Mesendoderm (in vitro differentiated cells): ENCODE measurements around the gene PCSK6.
"Not testable (repeated sequence)": the region's sequence is repeated elsewhere in the genome, so short reads cannot be mapped to it uniquely, and the experiment has no call there.

Experiments used
- DNase-seq: peaks from one replicate; pipeline ENCODE4 v3.0.0; 2013
- H2AK5ac ChIP-seq: 2 replicates; pipeline ENCODE4 v1.6.1; 2013; ENCODE audit warnings: low read length, inconsistent platforms
- H2BK120ac ChIP-seq: 2 replicates; pipeline ENCODE4 v1.6.1; 2013; ENCODE audit warnings: low read depth, mild to moderate bottlenecking, low read length, moderate library complexity, mixed read lengths
- H2BK15ac ChIP-seq: replicated peaks from 2 replicates; pipeline ENCODE4 v1.6.1; 2013; ENCODE audit warnings: low read depth, mild to moderate bottlenecking, moderate library complexity
- H2BK5ac ChIP-seq: 2 replicates; pipeline ENCODE4 v1.6.1; 2013; ENCODE audit warnings: low read length, inconsistent platforms
- H3K18ac ChIP-seq: 2 replicates; pipeline ENCODE4 v1.6.1; 2013; ENCODE audit warnings: mild to moderate bottlenecking, low read length, mixed read lengths
- H3K23ac ChIP-seq: one replicate; pipeline ENCODE4 v1.6.1; 2013; ENCODE audit warnings: low read length
- H3K27ac ChIP-seq: 2 replicates; pipeline ENCODE4 v1.5.1; 2013; ENCODE audit warnings: low read depth, mild to moderate bottlenecking, inconsistent platforms, low read length, moderate library complexity
- H3K27me3 ChIP-seq: 2 replicates; pipeline ENCODE4 v1.6.1; 2013; ENCODE audit warnings: low read length, control low read depth, mild to moderate bottlenecking, inconsistent platforms; ENCODE audit not compliant: insufficient read depth, poor library complexity
- H3K36me3 ChIP-seq: 2 replicates; pipeline ENCODE4 v1.6.1; 2013; ENCODE audit warnings: low read length, inconsistent platforms; ENCODE audit not compliant: control insufficient read depth, insufficient read depth
- H3K4ac ChIP-seq: one replicate; pipeline ENCODE4 v1.6.1; 2013; ENCODE audit warnings: low read depth, mild to moderate bottlenecking, low read length, moderate library complexity
- H3K4me1 ChIP-seq: 2 replicates; pipeline ENCODE4 v1.6.1; 2013; ENCODE audit warnings: low read depth, low read length, inconsistent platforms; ENCODE audit not compliant: control insufficient read depth
- H3K4me2 ChIP-seq: 2 replicates; pipeline ENCODE4 v1.6.1; 2013; ENCODE audit warnings: low read length
- H3K4me3 ChIP-seq: 2 replicates; pipeline ENCODE4 v1.5.1; 2013; ENCODE audit warnings: mild to moderate bottlenecking, low read length
- H3K56ac ChIP-seq: one replicate; pipeline ENCODE4 v1.6.1; 2013; ENCODE audit warnings: low read length
- H3K79me1 ChIP-seq: 2 replicates; pipeline ENCODE4 v1.6.1; 2013; ENCODE audit warnings: low read length, inconsistent platforms
- H3K79me2 ChIP-seq: 2 replicates; pipeline ENCODE4 v1.6.1; 2013; ENCODE audit warnings: mild to moderate bottlenecking, low read length; ENCODE audit not compliant: control insufficient read depth, insufficient read depth
- H3K9ac ChIP-seq: 2 replicates; pipeline ENCODE4 v1.6.1; 2013; ENCODE audit warnings: low read length, inconsistent platforms
- H4K5ac ChIP-seq: one replicate; pipeline ENCODE4 v1.6.1; 2013; ENCODE audit warnings: low read length
- H4K8ac ChIP-seq: one replicate; pipeline ENCODE4 v1.6.1; 2013; ENCODE audit warnings: low read depth, mild to moderate bottlenecking, control low read depth, low read length, moderate library complexity
- WGBS: extraction: QIAGEN DNeasy Blood & Tissue Kit; methylation state at CpG from one replicate; pipeline ENCODE4 v1.1.7; 2013; ENCODE audit warnings: low lambda C conversion rate, missing lambda C conversion rate; ENCODE audit not compliant: insufficient coverage; ENCODE audit errors: extremely low coverage; 5-methylcytosine and 5-hydroxymethylcytosine counted together

Gene PCSK6

GRCh38 chr15:101406526-101407195, 82.8 kb downstream of the PCSK6 start:
- H2BK15ac ChIP-seq = no peak overlapping the region
- no peak overlapping the region for H3K56ac ChIP-seq
- no peak overlapping the region for H3K23ac ChIP-seq
- no peaks in the 10 kb centered on the region for H3K79me1 ChIP-seq
- H3K79me2 ChIP-seq = no peaks in the 10 kb centered on the region
- H3K4me1 ChIP-seq = no peaks in the 10 kb centered on the region
- no peak overlapping the region for H4K8ac ChIP-seq
- WGBS = no CpG with 5 or more reads among the region's 20 CpGs
- H3K36me3 ChIP-seq = no peaks in the 10 kb centered on the region
- no peak overlapping the region for H2AK5ac ChIP-seq
- no peak overlapping the region for H3K4me3 ChIP-seq
- no peak overlapping the region for H3K27ac ChIP-seq
- no peak overlapping the region for H2BK5ac ChIP-seq
- no peak overlapping the region for H4K5ac ChIP-seq
- peak; percentile 19 for DNase-seq
- H2BK120ac ChIP-seq = no peak overlapping the region
- no peak overlapping the region for H3K4ac ChIP-seq
- no peak overlapping the region for H3K4me2 ChIP-seq
- H3K18ac ChIP-seq = no peak overlapping the region
- no peaks in the 10 kb centered on the region for H3K27me3 ChIP-seq
- H3K9ac ChIP-seq = no peak overlapping the region

- no peak overlapping the region for H3K4ac ChIP-seq
These were observed 83.5 kb downstream of the PCSK6 start for GRCh38 chr15:101406036-101406435.

GRCh38 chr15:101404245-101404644, 85.3 kb downstream of the PCSK6 start:
- H3K56ac ChIP-seq = no peak overlapping the region
- no peak overlapping the region for H3K4me3 ChIP-seq
- H2AK5ac ChIP-seq = no peak overlapping the region
- no peaks in the 10 kb centered on the region for H3K36me3 ChIP-seq
- no peak overlapping the region for H3K23ac ChIP-seq
- no peak for DNase-seq
- no peak overlapping the region for H3K27ac ChIP-seq
- H3K18ac ChIP-seq = no peak overlapping the region
- H4K5ac ChIP-seq = no peak overlapping the region
- H2BK15ac ChIP-seq = no peak overlapping the region
- H3K4me2 ChIP-seq = no peak overlapping the region
- H3K9ac ChIP-seq = no peak overlapping the region
- H2BK5ac ChIP-seq = no peak overlapping the region
- H2BK120ac ChIP-seq = no peak overlapping the region
- no CpG with 5 or more reads among the region's 6 CpGs for WGBS
- H3K4me1 ChIP-seq = no peaks in the 10 kb centered on the region
- H3K79me1 ChIP-seq = no peaks in the 10 kb centered on the region
- no peaks in the 10 kb centered on the region for H3K27me3 ChIP-seq
- H3K4ac ChIP-seq = no peak overlapping the region
- H3K79me2 ChIP-seq = no peaks in the 10 kb centered on the region
- no peak overlapping the region for H4K8ac ChIP-seq

More at GRCh38 chr15:101406036-101406435, 83.5 kb downstream of the PCSK6 start:
- H2AK5ac ChIP-seq = no peak overlapping the region
- no peak overlapping the region for H3K27ac ChIP-seq
- no peak overlapping the region for H2BK5ac ChIP-seq
- H3K9ac ChIP-seq = no peak overlapping the region
- H4K5ac ChIP-seq = no peak overlapping the region
- H2BK120ac ChIP-seq = no peak overlapping the region
- no peak for DNase-seq
- WGBS = no CpG with 5 or more reads among the region's 12 CpGs
- no peaks in the 10 kb centered on the region for H3K36me3 ChIP-seq
- H3K27me3 ChIP-seq = no peaks in the 10 kb centered on the region
- H3K18ac ChIP-seq = no peak overlapping the region
- no peak overlapping the region for H2BK15ac ChIP-seq
- no peaks in the 10 kb centered on the region for H3K79me1 ChIP-seq
- no peak overlapping the region for H3K4me3 ChIP-seq
- no peak overlapping the region for H3K23ac ChIP-seq
- H4K8ac ChIP-seq = no peak overlapping the region
- no peak overlapping the region for H3K4me2 ChIP-seq
- no peaks in the 10 kb centered on the region for H3K4me1 ChIP-seq
- H3K56ac ChIP-seq = no peak overlapping the region
- H3K79me2 ChIP-seq = no peaks in the 10 kb centered on the region

GRCh38 chr15:101402883-101403282, 86.6 kb downstream of the PCSK6 start:
- not testable (repeated sequence) for H3K36me3 ChIP-seq, H3K18ac ChIP-seq, H3K27ac ChIP-seq, H3K4ac ChIP-seq, H3K27me3 ChIP-seq, H3K79me1 ChIP-seq, H2BK5ac ChIP-seq, H3K56ac ChIP-seq, H3K4me3 ChIP-seq, H2AK5ac ChIP-seq, H3K23ac ChIP-seq, H3K79me2 ChIP-seq, H3K9ac ChIP-seq, H4K8ac ChIP-seq, H2BK15ac ChIP-seq, DNase-seq, H4K5ac ChIP-seq, H3K4me2 ChIP-seq, H2BK120ac ChIP-seq, H3K4me1 ChIP-seq
- WGBS = no CpG with 5 or more reads among the region's 4 CpGs

- Histone ChIP-seq H3K79me2 (no peaks in the 10 kb centered on the region), H3K4me2 (no peak overlapping the region), H4K8ac (no peak overlapping the region), H3K27me3 (no peaks in the 10 kb centered on the region), H3K18ac (no peak overlapping the region), H3K36me3 (no peaks in the 10 kb centered on the region), H3K27ac (no peak overlapping the region), H3K79me1 (no peaks in the 10 kb centered on the region), H2BK15ac (no peak overlapping the region), H4K5ac (no peak overlapping the region), H2BK5ac (no peak overlapping the region), H3K4me1 (no peaks in the 10 kb centered on the region), H2AK5ac (no peak overlapping the region), H3K23ac (no peak overlapping the region), H2BK120ac (no peak overlapping the region), H3K56ac (no peak overlapping the region), H3K4me3 (no peak overlapping the region), H3K4ac (no peak overlapping the region), H3K9ac (no peak overlapping the region)
- no peak for DNase-seq
- WGBS = no CpG with 5 or more reads among the region's 8 CpGs
These were observed 88.2 kb downstream of the PCSK6 start for GRCh38 chr15:101401286-101401685.

GRCh38 chr15:101399431-101399830, 90.1 kb downstream of the PCSK6 start:
- H3K36me3 ChIP-seq = no peaks in the 10 kb centered on the region
- H3K27ac ChIP-seq = no peak overlapping the region
- H3K27me3 ChIP-seq = no peaks in the 10 kb centered on the region
- H3K18ac ChIP-seq = no peak overlapping the region
- no peak overlapping the region for H3K9ac ChIP-seq
- H3K79me1 ChIP-seq = no peaks in the 10 kb centered on the region
- no peak overlapping the region for H2BK120ac ChIP-seq
- no peak overlapping the region for H2AK5ac ChIP-seq
- no peak overlapping the region for H3K56ac ChIP-seq
- no CpG with 5 or more reads among the region's 6 CpGs for WGBS
- H3K4me1 ChIP-seq = no peaks in the 10 kb centered on the region
- no peak overlapping the region for H4K8ac ChIP-seq
- no peaks in the 10 kb centered on the region for H3K79me2 ChIP-seq
- no peak overlapping the region for H2BK15ac ChIP-seq
- DNase-seq = no peak
- H3K4me2 ChIP-seq = no peak overlapping the region
- no peak overlapping the region for H3K4me3 ChIP-seq
- no peak overlapping the region for H4K5ac ChIP-seq
- no peak overlapping the region for H3K23ac ChIP-seq
- H2BK5ac ChIP-seq = no peak overlapping the region
- H3K4ac ChIP-seq = no peak overlapping the region
